ENCODE results near the gene TGFBRAP1. TPM values are rescaled to one million over a fixed set of nuclear protein-coding genes. Genes with fewer than 3 reads are reported as not detected.
A peak's percentile ranks its signal among the peaks of the same experiment; 100 is the strongest.

The TGFBRAP1 gene, protein sequence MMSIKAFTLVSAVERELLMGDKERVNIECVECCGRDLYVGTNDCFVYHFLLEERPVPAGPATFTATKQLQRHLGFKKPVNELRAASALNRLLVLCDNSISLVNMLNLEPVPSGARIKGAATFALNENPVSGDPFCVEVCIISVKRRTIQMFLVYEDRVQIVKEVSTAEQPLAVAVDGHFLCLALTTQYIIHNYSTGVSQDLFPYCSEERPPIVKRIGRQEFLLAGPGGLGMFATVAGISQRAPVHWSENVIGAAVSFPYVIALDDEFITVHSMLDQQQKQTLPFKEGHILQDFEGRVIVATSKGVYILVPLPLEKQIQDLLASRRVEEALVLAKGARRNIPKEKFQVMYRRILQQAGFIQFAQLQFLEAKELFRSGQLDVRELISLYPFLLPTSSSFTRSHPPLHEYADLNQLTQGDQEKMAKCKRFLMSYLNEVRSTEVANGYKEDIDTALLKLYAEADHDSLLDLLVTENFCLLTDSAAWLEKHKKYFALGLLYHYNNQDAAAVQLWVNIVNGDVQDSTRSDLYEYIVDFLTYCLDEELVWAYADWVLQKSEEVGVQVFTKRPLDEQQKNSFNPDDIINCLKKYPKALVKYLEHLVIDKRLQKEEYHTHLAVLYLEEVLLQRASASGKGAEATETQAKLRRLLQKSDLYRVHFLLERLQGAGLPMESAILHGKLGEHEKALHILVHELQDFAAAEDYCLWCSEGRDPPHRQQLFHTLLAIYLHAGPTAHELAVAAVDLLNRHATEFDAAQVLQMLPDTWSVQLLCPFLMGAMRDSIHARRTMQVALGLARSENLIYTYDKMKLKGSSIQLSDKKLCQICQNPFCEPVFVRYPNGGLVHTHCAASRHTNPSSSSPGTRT
- total RNA-seq: 10 to 100 TPM; 20.9 to 30.8 (median 23.2) TPM

DNA sequence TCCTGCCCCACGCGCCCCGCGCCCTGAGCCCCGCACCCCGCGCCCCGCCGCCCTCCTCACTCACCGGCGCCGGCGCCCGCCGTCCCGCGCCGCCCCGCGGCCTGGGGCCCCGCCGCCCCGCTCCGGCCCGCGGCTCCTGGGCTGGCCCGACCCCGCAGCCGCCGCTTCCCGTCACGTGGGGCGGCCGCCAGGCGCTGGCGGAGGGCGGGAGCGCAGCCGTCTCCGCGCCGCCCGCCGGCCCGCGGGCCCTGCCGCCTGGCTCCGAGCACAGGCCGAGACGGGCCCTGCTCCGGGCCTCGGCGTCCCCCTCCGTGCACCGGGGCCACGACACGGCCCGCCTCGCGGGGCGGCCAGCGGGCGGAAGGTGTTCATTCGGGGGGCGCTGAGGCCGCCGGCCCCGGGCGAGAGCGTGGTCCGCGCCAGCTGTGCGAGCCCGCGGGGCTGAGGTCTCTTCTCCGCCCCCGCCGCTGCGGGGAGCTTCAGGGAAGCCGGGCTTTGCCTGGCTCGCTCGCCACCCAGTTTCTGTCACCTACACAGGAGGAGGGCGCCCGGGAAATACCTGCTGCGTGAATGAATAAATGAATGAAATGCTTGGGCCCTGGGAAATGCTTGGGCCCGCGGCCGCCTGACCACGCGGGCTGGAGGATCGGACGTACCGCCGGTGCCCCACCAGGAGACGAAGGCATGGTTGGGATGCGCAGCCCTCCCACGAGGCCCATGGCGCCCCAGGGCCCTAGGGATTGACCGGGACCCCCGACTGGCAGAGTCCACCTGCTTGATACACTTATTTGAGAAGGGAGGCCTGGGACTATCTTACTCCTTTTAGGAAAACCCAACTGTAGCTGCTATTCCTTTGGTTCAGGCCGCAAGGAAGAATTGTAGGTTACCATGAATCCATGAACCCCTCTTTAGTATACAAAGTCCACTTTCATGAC, at the start of gene TGFBRAP1:
TSS of gene TGFBRAP1 (minus strand) at position 175 of the 935 bp plus-strand sequence. CDS start 21,434 bp downstream, outside the sequence.
- DNase-seq (ENCODE audit: low spot score in 2 of 2): no peak

DNA sequence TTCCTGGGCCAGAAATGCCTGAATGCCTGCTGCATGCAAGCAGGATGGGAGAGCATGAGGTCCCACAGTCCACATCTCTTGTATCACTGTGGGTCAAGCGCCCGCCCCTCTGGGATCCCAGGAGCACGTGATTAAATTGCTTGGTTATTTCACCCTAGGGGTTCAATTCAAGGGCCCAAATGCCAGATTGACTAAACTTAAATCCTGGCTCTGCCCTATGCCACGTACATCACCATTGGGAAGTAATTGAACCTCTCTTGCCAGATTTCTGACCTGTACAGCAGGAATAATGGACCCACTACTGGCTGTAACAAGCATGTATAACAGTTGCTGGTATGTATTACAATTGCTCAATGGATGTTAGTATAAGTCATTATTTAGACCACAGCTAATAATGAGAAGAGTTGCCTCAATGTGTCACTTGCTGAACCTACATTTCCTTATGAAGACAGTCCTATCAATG, 49.4 kb upstream of the TGFBRAP1 start:
- H3K27ac ChIP-seq: no peak overlapping the region
- TF ChIP-seq, protein P1, sequence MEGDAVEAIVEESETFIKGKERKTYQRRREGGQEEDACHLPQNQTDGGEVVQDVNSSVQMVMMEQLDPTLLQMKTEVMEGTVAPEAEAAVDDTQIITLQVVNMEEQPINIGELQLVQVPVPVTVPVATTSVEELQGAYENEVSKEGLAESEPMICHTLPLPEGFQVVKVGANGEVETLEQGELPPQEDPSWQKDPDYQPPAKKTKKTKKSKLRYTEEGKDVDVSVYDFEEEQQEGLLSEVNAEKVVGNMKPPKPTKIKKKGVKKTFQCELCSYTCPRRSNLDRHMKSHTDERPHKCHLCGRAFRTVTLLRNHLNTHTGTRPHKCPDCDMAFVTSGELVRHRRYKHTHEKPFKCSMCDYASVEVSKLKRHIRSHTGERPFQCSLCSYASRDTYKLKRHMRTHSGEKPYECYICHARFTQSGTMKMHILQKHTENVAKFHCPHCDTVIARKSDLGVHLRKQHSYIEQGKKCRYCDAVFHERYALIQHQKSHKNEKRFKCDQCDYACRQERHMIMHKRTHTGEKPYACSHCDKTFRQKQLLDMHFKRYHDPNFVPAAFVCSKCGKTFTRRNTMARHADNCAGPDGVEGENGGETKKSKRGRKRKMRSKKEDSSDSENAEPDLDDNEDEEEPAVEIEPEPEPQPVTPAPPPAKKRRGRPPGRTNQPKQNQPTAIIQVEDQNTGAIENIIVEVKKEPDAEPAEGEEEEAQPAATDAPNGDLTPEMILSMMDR (IDR thresholded peaks at IDR 0.05): no peak
- TF ChIP-seq POLR2A (IDR thresholded peaks at IDR 0.05) (no peak), EP300 (IDR thresholded peaks at IDR 0.05) (no peak)

More for the DNA sequence above, at the start of gene TGFBRAP1:
- Histone ChIP-seq H3K4me3 (peak within 1 kb of the TSS; percentile 64 to 89 (median 76)), H3K27ac (peak within 1 kb of the TSS in 3 of 4 donors; percentile 84 to 90 (median 88)), H3K4me1 (peaks cover 0 to 34% (median 12%) of the 10 kb centered on the region in 4 donors), H3K27me3 (no peaks in the 10 kb centered on the region), H3K36me3 (peaks cover 0 to 13% (median 0%) of the 10 kb centered on the region in 3 donors), H3K9me3 (no peaks in the 10 kb centered on the region)
- TF ChIP-seq POLR2A (IDR thresholded peaks at IDR 0.05) (no peak), EP300 (IDR thresholded peaks at IDR 0.05) (no peak)
- TF ChIP-seq, protein P1 (IDR thresholded peaks at IDR 0.05): no peak
- WGBS, 2 donors: 3 to 5% methylated on average over 22 to 49 of the region's 101 CpGs

DNA sequence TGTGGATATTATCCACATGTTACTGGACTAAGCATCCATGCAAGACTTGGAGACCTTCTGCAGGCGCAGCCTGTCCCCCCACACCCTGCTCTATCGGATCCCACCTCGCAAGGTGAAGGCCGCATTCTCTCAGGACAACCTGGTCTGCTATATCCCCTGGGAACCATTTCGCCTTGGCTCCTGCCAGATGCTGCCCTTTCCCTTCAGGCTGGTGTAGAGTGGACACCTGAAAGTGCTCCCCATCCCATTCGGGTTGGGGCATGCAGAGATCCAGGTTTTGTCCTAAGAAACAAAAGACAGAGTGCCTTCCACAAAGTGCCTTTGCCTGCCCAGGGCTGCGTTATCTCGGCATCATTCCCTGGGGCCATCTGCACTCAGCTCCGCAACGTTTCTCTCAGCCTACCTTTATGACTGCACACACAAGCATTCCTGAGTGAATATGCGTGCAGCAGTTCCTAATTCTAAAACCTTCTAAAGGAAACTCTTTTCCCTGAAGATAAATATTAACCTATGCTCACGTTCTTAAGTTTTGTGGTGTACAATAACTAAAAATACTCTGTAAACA, 48.8 kb upstream of the TGFBRAP1 start:
- Histone ChIP-seq H3K27ac (no peak overlapping the region), H3K4me3 (no peak overlapping the region), H3K4me1 (peaks cover 0 to 76% (median 20%) of the 10 kb centered on the region in 4 donors), H3K36me3 (no peaks in the 10 kb centered on the region), H3K9me3 (no peaks in the 10 kb centered on the region), H3K27me3 (no peaks in the 10 kb centered on the region)
- no peak for DNase-seq (ENCODE audit: low spot score in 2 of 2)
- no peak for TF ChIP-seq POLR2A (IDR thresholded peaks at IDR 0.05)
- TF ChIP-seq, protein P1 (IDR thresholded peaks at IDR 0.05): no peak
- no peak for TF ChIP-seq EP300 (IDR thresholded peaks at IDR 0.05)
- WGBS, 2 donors: 88 to 89% methylated on average over 12 of the region's 12 CpGs

More for the DNA sequence above, 49.4 kb upstream of the TGFBRAP1 start:
- WGBS, 2 donors: 69 to 77% methylated on average over 4 of the region's 4 CpGs
- H3K4me1 ChIP-seq: peaks cover 0 to 76% (median 14%) of the 10 kb centered on the region in 4 donors
- H3K36me3 ChIP-seq: no peaks in the 10 kb centered on the region
- no peak for DNase-seq (ENCODE audit: low spot score in 2 of 2)
- no peaks in the 10 kb centered on the region for H3K9me3 ChIP-seq
- no peaks in the 10 kb centered on the region for H3K27me3 ChIP-seq
- no peak overlapping the region for H3K4me3 ChIP-seq

DNA sequence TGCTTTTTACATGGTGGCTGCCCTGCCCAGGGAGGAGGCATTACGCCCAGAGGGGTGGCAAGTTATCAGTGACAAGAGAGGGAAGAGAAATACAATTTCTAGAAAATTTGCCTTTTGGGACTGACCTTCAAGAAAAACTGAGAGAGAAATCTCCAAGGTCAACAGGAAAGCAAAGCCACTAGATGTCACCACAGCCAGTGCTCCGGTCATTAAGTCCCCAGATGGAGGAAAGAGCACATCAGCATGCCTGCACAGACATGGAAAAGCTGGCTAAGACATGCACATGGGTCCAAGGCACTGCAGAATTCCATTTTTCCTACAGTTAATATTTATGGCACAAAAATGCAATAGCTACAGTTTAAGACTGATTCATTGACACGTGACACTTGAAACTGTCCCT, 48.3 kb upstream of the TGFBRAP1 start:
- H3K36me3 ChIP-seq: no peaks in the 10 kb centered on the region
- TF ChIP-seq, protein P1 (IDR thresholded peaks at IDR 0.05): no peak
- TF ChIP-seq POLR2A (IDR thresholded peaks at IDR 0.05): no peak
- no peak for TF ChIP-seq EP300 (IDR thresholded peaks at IDR 0.05)
- peaks cover 0 to 76% (median 21%) of the 10 kb centered on the region in 4 donors for H3K4me1 ChIP-seq
- peak overlapping the region in 2 of 4 donors; percentile 35 to 86 for H3K27ac ChIP-seq
- H3K9me3 ChIP-seq: no peaks in the 10 kb centered on the region
- no peaks in the 10 kb centered on the region for H3K27me3 ChIP-seq
- WGBS, 2 donors: 84 to 85% methylated on average over 3 of the region's 3 CpGs
- DNase-seq (ENCODE audit: low spot score in 2 of 2): no peak
- no peak overlapping the region for H3K4me3 ChIP-seq

Data from tibial nerve (tissue), 4 donors.